ENCODE results near the gene SH3BP5L.

SH3BP5L gene

GRCh38 chr1:248825909-248826760 is at the start of gene SH3BP5L:
TSS of gene SH3BP5L (minus strand) at chr1:248825915. CDS start at chr1:248824935, 980 bp downstream.
- peak; percentile 88 for DNase-seq
- peak; percentile 91 for ATAC-seq

- peak; percentile 82 for DNase-seq
- ATAC-seq: peak; percentile 70
Measured at GRCh38 chr1:248873993-248874533, 48.3 kb upstream of the SH3BP5L start.

GRCh38 chr1:248873409-248873992 is 47.8 kb upstream of the SH3BP5L start:
- peak; percentile 93 for DNase-seq
- ATAC-seq: peak; percentile 90

- ATAC-seq: peak; percentile 57
- DNase-seq: peak; percentile 72
Measured at GRCh38 chr1:248872752-248873408, 47.2 kb upstream of the SH3BP5L start.

GRCh38 chr1:248871837-248872401 is 46.2 kb upstream of the SH3BP5L start:
- ATAC-seq: no peak

GRCh38 chr1:248862998-248863881 is 37.5 kb upstream of the SH3BP5L start:
- peak; percentile 72 for ATAC-seq
- peak; percentile 89 for DNase-seq

More at GRCh38 chr1:248871837-248872401, 46.2 kb upstream of the SH3BP5L start:
- no peak for DNase-seq

- ATAC-seq (peak; percentile 24), DNase-seq (peak; percentile 32)
Measured at GRCh38 chr1:248862695-248862997, 36.9 kb upstream of the SH3BP5L start.

- ATAC-seq (no peak), DNase-seq (no peak)
Measured at GRCh38 chr1:248861616-248862015, 35.9 kb upstream of the SH3BP5L start.

- no peak for ATAC-seq
Measured at GRCh38 chr1:248860007-248860406, 34.3 kb upstream of the SH3BP5L start.

GRCh38 chr1:248858891-248859889 is 33.5 kb upstream of the SH3BP5L start, which contains the start of gene ZNF692:
TSS of gene ZNF692 (minus strand) at chr1:248859085. CDS start at chr1:248858309, 776 bp downstream.
- ATAC-seq (peak; percentile 88), DNase-seq (peak; percentile 97)

More at GRCh38 chr1:248860007-248860406, 34.3 kb upstream of the SH3BP5L start:
- DNase-seq: no peak

- ATAC-seq (peak; percentile 41), DNase-seq (peak; percentile 47)
Measured at GRCh38 chr1:248858096-248858890, 32.6 kb upstream of the SH3BP5L start.

GRCh38 chr1:248857749-248858095 is 32.0 kb upstream of the SH3BP5L start:
- DNase-seq: no peak
- no peak for ATAC-seq

- DNase-seq (no peak), ATAC-seq (no peak)
Measured at GRCh38 chr1:248857201-248857600, 31.5 kb upstream of the SH3BP5L start.

- ATAC-seq (no peak), DNase-seq (no peak)
Measured at GRCh38 chr1:248856176-248856575, 30.5 kb upstream of the SH3BP5L start.

GRCh38 chr1:248855580-248855979 is 29.9 kb upstream of the SH3BP5L start:
- DNase-seq: no peak
- ATAC-seq: no peak

GRCh38 chr1:248853663-248854375 is 28.1 kb upstream of the SH3BP5L start:
- ATAC-seq: peak; percentile 42
- peak; percentile 37 for DNase-seq

- DNase-seq (no peak), ATAC-seq (no peak)
Measured at GRCh38 chr1:248852481-248853405, 27.0 kb upstream of the SH3BP5L start.
